Mucosa of descending colon (tissue), 3 donors: ENCODE data around the gene FAM3A. TPM values are rescaled to one million over a fixed set of nuclear protein-coding genes. Genes with fewer than 3 reads are reported as not detected.
"Not testable (repeated sequence)": the region's sequence is repeated elsewhere in the genome, so short reads cannot be mapped to it uniquely, and the experiment has no call there.

Source experiments
- ATAC-seq: fragments of 200-7000 bp; cut with Tn5 transposase; one replicate; pipeline ENCODE4 v1.9.1; 2020; ENCODE audit warnings: mild to moderate bottlenecking, moderate library complexity
- DNase-seq, 3 donors: peaks; one replicate each; pipeline ENCODE4 v3.0.0-alpha.2; 2020
- H3K36me3 ChIP-seq: fragments of 200-600 bp; one replicate; pipeline ENCODE4 v1.8.0; 2021; ENCODE audit warnings: low read depth, mild to moderate bottlenecking
- H3K4me1 ChIP-seq: fragments of 200-600 bp; one replicate; pipeline ENCODE4 v1.8.0; 2021; ENCODE audit warnings: low read depth, mild to moderate bottlenecking
- H3K4me3 ChIP-seq: fragments of 200-600 bp; one replicate; pipeline ENCODE4 v1.8.0; 2021; ENCODE audit warnings: mild to moderate bottlenecking
- H3K9me3 ChIP-seq: fragments of 200-600 bp; one replicate; pipeline ENCODE4 v1.8.0; 2021; ENCODE audit warnings: mild to moderate bottlenecking
- intact Hi-C, 2 donors: fragments of 100-400 bp; cut with DNase I in 1 of 2; cut with micrococcal nuclease in 1 of 2; formaldehyde crosslinking; loops; one replicate each; pipeline versions ENCODE4 v1.11.0 to v1.11.1; 2022; cut with DNase I, micrococcal nuclease
- total RNA-seq, 3 donors: library from RNA; stranded (reverse); fragmentation: NEBNext Ultra II Directional in 2 of 3; extraction: Animal tissue kit (Norgen Biotek cat#: 25700) in 2 of 3; gene quantifications; one replicate each; pipeline versions ENCODE4 v1.2.1 to v1.2.4, GENCODE V29; 2021 to 2023
- TF ChIP-seq, protein P1 (sequence below): fragments of 200-600 bp; IDR thresholded peaks from one replicate; pipeline ENCODE4 v1.8.0; 2022; ENCODE audit warnings: antibody characterized with exemption, mild to moderate bottlenecking
- donor health status: DM: no; HTN: no; CAD: no; lungs with moderate emphysema.
- donor health status: DM: no; HTN: no; CAD: no.
- donor health status: DM: no; HTN: yes; CAD: no.

Gene FAM3A
- total RNA-seq, 3 donors from 2014 or later, result 52.5 to 75.6 (median 64.8) TPM

GRCh38 chrX:154541896-154542722 lies 26.1 kb upstream of the FAM3A start:
- TF ChIP-seq, protein P1, sequence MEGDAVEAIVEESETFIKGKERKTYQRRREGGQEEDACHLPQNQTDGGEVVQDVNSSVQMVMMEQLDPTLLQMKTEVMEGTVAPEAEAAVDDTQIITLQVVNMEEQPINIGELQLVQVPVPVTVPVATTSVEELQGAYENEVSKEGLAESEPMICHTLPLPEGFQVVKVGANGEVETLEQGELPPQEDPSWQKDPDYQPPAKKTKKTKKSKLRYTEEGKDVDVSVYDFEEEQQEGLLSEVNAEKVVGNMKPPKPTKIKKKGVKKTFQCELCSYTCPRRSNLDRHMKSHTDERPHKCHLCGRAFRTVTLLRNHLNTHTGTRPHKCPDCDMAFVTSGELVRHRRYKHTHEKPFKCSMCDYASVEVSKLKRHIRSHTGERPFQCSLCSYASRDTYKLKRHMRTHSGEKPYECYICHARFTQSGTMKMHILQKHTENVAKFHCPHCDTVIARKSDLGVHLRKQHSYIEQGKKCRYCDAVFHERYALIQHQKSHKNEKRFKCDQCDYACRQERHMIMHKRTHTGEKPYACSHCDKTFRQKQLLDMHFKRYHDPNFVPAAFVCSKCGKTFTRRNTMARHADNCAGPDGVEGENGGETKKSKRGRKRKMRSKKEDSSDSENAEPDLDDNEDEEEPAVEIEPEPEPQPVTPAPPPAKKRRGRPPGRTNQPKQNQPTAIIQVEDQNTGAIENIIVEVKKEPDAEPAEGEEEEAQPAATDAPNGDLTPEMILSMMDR, result no peak
- Histone ChIP-seq H3K9me3 (no peaks in the 10 kb centered on the region), H3K36me3 (no peaks in the 10 kb centered on the region), H3K4me3 (no peak overlapping the region), H3K4me1 (no peaks in the 10 kb centered on the region)
- ATAC-seq, result peak; percentile 1
- intact Hi-C loops, result no loop called here
- DNase-seq, result peak; percentile 38 to 65 (median 43)

- DNase-seq, result no peak
- intact Hi-C loops, result no loop called here
- Histone ChIP-seq H3K4me1 (no peaks in the 10 kb centered on the region), H3K4me3 (no peak overlapping the region), H3K36me3 (no peaks in the 10 kb centered on the region), H3K9me3 (no peaks in the 10 kb centered on the region)
- TF ChIP-seq, protein P1, result no peak
- ATAC-seq, result no peak
Measured at GRCh38 chrX:154541589-154541895, 25.5 kb upstream of the FAM3A start.

DNA sequence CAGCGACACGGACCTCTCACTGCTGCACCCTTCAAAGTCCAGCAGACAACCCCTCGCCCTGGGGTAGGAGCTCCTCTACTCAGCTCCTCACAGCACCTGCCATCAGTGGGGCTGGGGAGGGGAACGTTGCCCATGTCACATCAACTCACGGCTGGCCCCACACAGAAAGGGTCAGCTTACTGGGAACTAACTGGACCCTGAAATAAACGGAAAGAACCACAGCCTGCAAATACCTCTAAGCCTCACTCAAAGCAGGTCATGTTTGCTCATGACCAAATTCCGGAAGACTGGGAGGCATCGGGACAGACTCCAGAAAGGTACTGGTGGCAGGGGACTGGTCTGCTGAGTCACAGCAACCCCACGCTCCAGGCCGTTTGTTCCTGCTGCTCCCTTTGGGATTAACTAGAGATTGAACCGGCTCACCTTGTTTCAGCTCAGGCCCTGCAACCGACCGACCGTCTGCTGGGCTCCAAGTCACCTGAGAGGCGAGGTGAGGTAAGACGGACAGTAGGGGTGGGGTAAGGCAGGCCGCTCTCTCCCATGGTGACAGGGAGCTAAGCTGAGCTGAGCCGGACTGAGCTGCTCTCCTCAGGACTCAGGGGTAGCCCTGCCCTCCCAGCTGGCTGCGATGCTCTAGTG lies 25.0 kb upstream of the FAM3A start:
- DNase-seq (no peak), ATAC-seq (no peak)
- TF ChIP-seq, protein P1, result no peak
- no peak overlapping the region for H3K4me3 ChIP-seq
- H3K36me3 ChIP-seq, result no peaks in the 10 kb centered on the region
- H3K4me1 ChIP-seq, result no peaks in the 10 kb centered on the region
- intact Hi-C loops, result no loop called here
- H3K9me3 ChIP-seq, result no peaks in the 10 kb centered on the region

DNA sequence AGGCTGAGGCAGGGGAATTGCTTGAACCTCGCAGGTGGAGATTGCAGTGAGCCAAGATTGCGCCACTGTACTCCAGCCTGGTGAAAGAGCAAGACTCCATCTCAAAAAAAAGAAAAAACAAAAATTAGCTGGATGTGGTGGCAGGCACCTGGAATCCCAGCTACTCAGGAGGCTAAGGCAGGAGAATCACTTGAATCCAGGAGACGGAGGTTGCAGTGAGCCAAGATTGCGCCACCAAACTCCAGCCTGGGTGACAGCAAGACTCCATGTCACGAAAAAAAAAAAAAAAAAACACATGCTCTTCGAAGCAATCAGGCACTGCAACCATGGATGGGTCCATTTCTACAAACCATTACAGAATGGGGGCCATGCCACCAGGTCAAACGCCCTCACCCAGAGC lies 24.3 kb upstream of the FAM3A start:
- H3K4me3 ChIP-seq, intact Hi-C loops, DNase-seq, H3K9me3 ChIP-seq, ATAC-seq, H3K4me1 ChIP-seq, H3K36me3 ChIP-seq: not testable (repeated sequence)

GRCh38 chrX:154539077-154539476 lies 23.0 kb upstream of the FAM3A start:
- DNase-seq (no peak), ATAC-seq (no peak)
- H3K9me3 ChIP-seq, result no peaks in the 10 kb centered on the region
- TF ChIP-seq, protein P1, result no peak
- H3K4me1 ChIP-seq, result no peaks in the 10 kb centered on the region
- no peak overlapping the region for H3K4me3 ChIP-seq
- no peaks in the 10 kb centered on the region for H3K36me3 ChIP-seq
- intact Hi-C loops, result no loop called here

DNA sequence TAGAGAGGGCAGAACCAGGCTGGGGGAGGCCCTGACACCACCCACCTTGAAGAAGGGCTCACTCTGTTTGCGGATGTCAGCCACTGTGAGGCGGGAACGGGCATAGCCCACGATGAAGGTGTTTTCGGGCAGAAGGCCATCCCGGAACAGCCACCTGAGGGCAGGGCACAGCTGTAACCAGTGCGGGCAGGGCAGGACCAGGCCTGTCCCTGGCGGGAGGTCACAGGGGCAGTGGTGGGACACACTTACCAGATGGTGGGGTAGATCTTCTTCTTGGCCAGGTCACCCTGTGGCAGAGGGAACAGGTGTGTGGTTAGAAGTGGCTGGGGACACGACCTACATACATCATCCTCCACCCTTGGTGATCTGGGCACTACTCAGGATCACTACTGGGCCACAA lies 19.9 kb upstream of the FAM3A start:
- DNase-seq (no peak), ATAC-seq (no peak)
- no peaks in the 10 kb centered on the region for H3K4me1 ChIP-seq
- TF ChIP-seq, protein P1, result no peak
- no peaks in the 10 kb centered on the region for H3K9me3 ChIP-seq
- H3K36me3 ChIP-seq, result no peaks in the 10 kb centered on the region
- intact Hi-C loops, result no loop called here
- no peak overlapping the region for H3K4me3 ChIP-seq
